HepG2 (cell line): ENCODE data around the gene SLC22A5. TPM values are rescaled to one million over a fixed set of nuclear protein-coding genes. Genes with fewer than 3 reads are reported as not detected.

Experiments used
- ATAC-seq: fragments of 200-7000 bp; cut with Tn5 transposase; 3 replicates; pipeline ENCODE4 v1.9.1; 2020; ENCODE audit warnings: mild to moderate bottlenecking, moderate library complexity
- BruUV-seq: library from RNA; stranded (reverse); fragments of 400-500 nt; replicated peaks from 2 replicates; lab custom pipeline; 2021; lab: Mats Ljungman, UMichigan
- CTCF ChIA-PET: fragments of 300-600 bp; formaldehyde crosslinking; extraction: SDS; loops from one replicate; lab custom pipeline; 2021; ENCODE audit warnings: low total read pairs, inconsistent platforms, low intra/inter-chr PET ratio; lab: Yijun Ruan, JAX
- POLR2A ChIA-PET: fragments of 350-600 bp; sonication (Branson Sonifier 250); formaldehyde crosslinking; loops from one replicate; lab custom pipeline; 2020; ENCODE audit warnings: antibody characterized with exemption, inconsistent platforms; lab: Yijun Ruan, JAX
- DNase-seq: peaks from one replicate; pipeline ENCODE4 v3.0.0-alpha.2; 2015; ENCODE audit warnings: low spot score
- FAIRE-seq: peaks from 3 replicates; lab custom pipeline; 2011; peaks lifted over from hg19 to GRCh38; lab: Jason Lieb, UNC
- H2AFZ ChIP-seq: one replicate; pipeline ENCODE4 v1.6.1; 2011; ENCODE audit warnings: low read length, inconsistent platforms
- H3K27ac ChIP-seq: fragments of 300-600 bp; 3 replicates; pipeline ENCODE4 v1.8.0; 2011; ENCODE audit warnings: mixed run types, mild to moderate bottlenecking, mixed read lengths, low read length, inconsistent platforms; ENCODE audit not compliant: insufficient read depth; ENCODE audit errors: extremely low read length
- H3K27me3 ChIP-seq, 2 experiments: fragments of 200-600 bp in 1 of 2; 2 replicates in 1 of 2; 3 replicates in 1 of 2; pipeline versions ENCODE4 v1.6.0 to v1.8.0; 2011; ENCODE audit warnings: low read length in 2 of 2, mild to moderate bottlenecking in 2 of 2, moderate library complexity in 2 of 2, inconsistent platforms in 1 of 2; ENCODE audit not compliant: insufficient read depth in 2 of 2, control insufficient read depth in 1 of 2
- H3K36me3 ChIP-seq, 2 experiments: fragments of 200-600 bp in 1 of 2; replicated peaks in 1 of 2; 2 replicates in 1 of 2; 3 replicates in 1 of 2; pipeline versions ENCODE4 v1.5.1 to v1.8.0; 2011; ENCODE audit warnings: low read length in 2 of 2, inconsistent platforms in 1 of 2; ENCODE audit not compliant: insufficient read depth in 2 of 2, control insufficient read depth in 1 of 2
- H3K4me1 ChIP-seq: 2 replicates; pipeline ENCODE4 v1.5.1; 2012; ENCODE audit warnings: low read length, inconsistent platforms; ENCODE audit not compliant: insufficient read depth
- H3K4me2 ChIP-seq: 2 replicates; pipeline ENCODE4 v1.6.0; 2011; ENCODE audit warnings: low read depth, low read length, inconsistent platforms
- H3K4me3 ChIP-seq, 3 experiments: fragments of 200-600 bp in 1 of 3; sonication (generic), shearing (Covaris generic) in 1 of 3; replicated peaks in 1 of 3; 2 replicates each; pipeline ENCODE4 v1.5.1; 2011 to 2016; ENCODE audit warnings: low read length in 3 of 3, inconsistent platforms in 2 of 3, low read depth in 2 of 3, mild to moderate bottlenecking in 2 of 3, control low read depth in 1 of 3, mixed read lengths in 1 of 3; ENCODE audit not compliant: insufficient read depth in 1 of 3
- H3K79me2 ChIP-seq: one replicate; pipeline ENCODE4 v1.6.1; 2011; ENCODE audit warnings: low read length, inconsistent platforms; ENCODE audit not compliant: insufficient read depth
- H3K9ac ChIP-seq: 2 replicates; pipeline ENCODE4 v1.6.0; 2011; ENCODE audit warnings: mild to moderate bottlenecking, low read depth, low read length, inconsistent platforms; ENCODE audit not compliant: insufficient read depth
- H3K9me3 ChIP-seq: 2 replicates; pipeline ENCODE4 v1.5.1; 2012; ENCODE audit warnings: mild to moderate bottlenecking, low read length
- H4K20me1 ChIP-seq: 2 replicates; pipeline ENCODE4 v1.6.0; 2011; ENCODE audit warnings: inconsistent platforms, mild to moderate bottlenecking, low read length, moderate library complexity; ENCODE audit not compliant: insufficient read depth
- EED ChIP-seq: sonication (generic); formaldehyde crosslinking; IDR thresholded peaks from 2 replicates; pipeline ENCODE4 v1.5.0; 2020; ENCODE audit warnings: mild to moderate bottlenecking, missing genetic modification reagents
- PITX1 ChIP-seq: sonication (generic); formaldehyde crosslinking; IDR thresholded peaks from 2 replicates; pipeline ENCODE4 v1.5.1; 2020; ENCODE audit warnings: mild to moderate bottlenecking, missing genetic modification reagents
- RARA ChIP-seq: IDR thresholded peaks from 2 replicates; pipeline ENCODE4 v1.6.1; 2016; ENCODE audit warnings: missing genetic modification reagents, missing compliant biosample characterization
- SRSF4 ChIP-seq: fragments of 200-400 bp; formaldehyde crosslinking; IDR thresholded peaks from one replicate; pipeline ENCODE4 v1.6.1; 2018; ENCODE audit warnings: mild to moderate bottlenecking, low read depth, low read length, moderate library complexity; ENCODE audit not compliant: poor library complexity, severe bottlenecking
- TBX2 ChIP-seq: sonication (generic); formaldehyde crosslinking; IDR thresholded peaks from 2 replicates; pipeline ENCODE4 v1.5.0; 2020; ENCODE audit warnings: missing genetic modification reagents, mild to moderate bottlenecking, borderline replicate concordance
- TRIM22 ChIP-seq: fragments of 450-650 bp; IDR thresholded peaks from 2 replicates; pipeline ENCODE4 v1.6.1; 2017
- ZBTB1 ChIP-seq: sonication (generic); formaldehyde crosslinking; IDR thresholded peaks from 2 replicates; pipeline ENCODE4 v1.4.0; 2020; ENCODE audit warnings: missing genetic modification reagents, borderline replicate concordance
- ZNF225 ChIP-seq: sonication (generic); formaldehyde crosslinking; IDR thresholded peaks from 2 replicates; pipeline ENCODE4 v1.4.0; 2020; ENCODE audit warnings: mild to moderate bottlenecking, missing genetic modification reagents
- ZNF362 ChIP-seq: sonication (generic); formaldehyde crosslinking; IDR thresholded peaks from 2 replicates; pipeline ENCODE4 v1.4.0; 2020; ENCODE audit warnings: missing genetic modification reagents, mild to moderate bottlenecking, borderline replicate concordance
- ZNF776 ChIP-seq: sonication (generic); formaldehyde crosslinking; IDR thresholded peaks from 2 replicates; pipeline ENCODE4 v1.4.0; 2020; ENCODE audit warnings: mild to moderate bottlenecking, missing genetic modification reagents
- ZSCAN9 ChIP-seq: IDR thresholded peaks from 2 replicates; pipeline ENCODE4 v1.6.1; 2016; ENCODE audit warnings: borderline replicate concordance
- WGBS: methylation state at CpG from one replicate; pipeline ENCODE4 v1.1.6; 2017; ENCODE audit warnings: low lambda C conversion rate; 5-methylcytosine and 5-hydroxymethylcytosine counted together
- in situ Hi-C: cut with HindIII; loops from 2 replicates; pipeline ENCODE4 v1.10.0; 2017; ENCODE audit warnings: low pct_unique_long_range_greater_than_20kb; ENCODE audit not compliant: extremely low pct_ligation_motif_present
- intact Hi-C: fragments of 100-400 bp; cut with micrococcal nuclease; formaldehyde crosslinking; loops from one replicate; pipeline ENCODE4 v1.10.0; 2022; ENCODE audit not compliant: unreplicated experiment
- polyA plus RNA-seq, 8 experiments: library from polyadenylated mRNA; depleted of rRNA in 3 of 8; stranded (reverse) in 7 of 8; unstranded in 1 of 8; fragments of >200 nt; fragmentation: Illumina TruSeq in 4 of 8; extraction: Trizol in 4 of 8; gene quantifications; 2 replicates each; pipeline versions ENCODE4 v1.2.1 to v1.2.3, GENCODE V29; 2011 to 2016; ENCODE audit warnings: low read depth in 4 of 8, missing spikeins in 1 of 8, mixed read lengths in 1 of 8; ENCODE audit not compliant: insufficient read depth in 1 of 8
- total RNA-seq, 5 experiments: library from RNA; depleted of rRNA; stranded (reverse); fragments of >200 nt; fragmentation: Illumina TruSeq; extraction: Trizol; gene quantifications; 2 replicates each; pipeline ENCODE4 v1.2.3, GENCODE V29; 2016; ENCODE audit warnings: low read depth in 1 of 5
- TF ChIP-seq, protein P1 (sequence below): sonication (generic); formaldehyde crosslinking; IDR thresholded peaks from 2 replicates; pipeline ENCODE4 v1.5.0; 2020; ENCODE audit warnings: missing genetic modification reagents, mild to moderate bottlenecking, borderline replicate concordance

SLC22A5 gene
- total and polyA plus RNA-seq, 2 of the 13 experiments (the other 11 are each of a cell fraction or from before 2014, with no cell fraction given): 7.1 to 15.1 TPM

DNA sequence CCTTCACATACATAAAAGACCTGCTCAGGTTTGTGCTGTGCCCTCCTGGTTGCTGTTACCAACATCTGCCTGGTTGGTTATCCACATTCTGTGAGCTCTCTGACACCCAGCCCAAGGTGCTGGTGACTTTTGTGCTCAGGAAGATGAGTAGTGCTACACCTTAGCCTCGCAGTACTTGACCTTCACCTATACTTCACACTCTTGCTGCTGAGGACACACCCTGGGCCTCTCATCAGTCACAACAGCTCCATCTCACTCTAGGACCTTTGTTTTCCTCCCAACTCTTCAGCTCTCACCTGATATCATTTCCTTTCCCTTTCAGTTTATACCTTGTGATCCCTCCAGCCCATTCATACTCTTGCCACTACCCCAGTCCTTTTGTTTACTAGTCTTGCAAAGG is 10.7 kb upstream of the SLC22A5 start:
- BruUV-seq: no TSS peak
- in situ Hi-C loops: no loop called here
- no peak overlapping the region for H3K9ac ChIP-seq
- WGBS: 100% methylated on average over 1 of the region's 1 CpG
- ChIA-PET CTCF (no interaction called here), POLR2A (no interaction called here)
- H4K20me1 ChIP-seq: no peaks in the 10 kb centered on the region
- DNase-seq (no peak), ATAC-seq (no peak), FAIRE-seq (no peak)
- intact Hi-C loops: no loop called here
- peaks cover 2% of the 10 kb centered on the region; the same call in 1 of the 2 replicates for H3K4me1 ChIP-seq
- H3K27ac ChIP-seq: no peak overlapping the region
- H3K79me2 ChIP-seq: no peaks in the 10 kb centered on the region
- H3K27me3 ChIP-seq: no peaks in the 10 kb centered on the region
- no peaks in the 10 kb centered on the region for H3K36me3 ChIP-seq
- no peak overlapping the region for H2AFZ ChIP-seq
- no peak overlapping the region for H3K4me3 ChIP-seq
- H3K4me2 ChIP-seq: no peak overlapping the region
- TF ChIP-seq ZNF776: no peak
- TF ChIP-seq PITX1 (CRISPR knock-in tag): no peak
- TF ChIP-seq ZSCAN9 (CRISPR knock-in tag): no peak
- no peak for TF ChIP-seq RARA (CRISPR knock-in tag)
- no peak for TF ChIP-seq EED (CRISPR knock-in tag)
- no peak for TF ChIP-seq TBX2 (CRISPR knock-in tag)
- no peak for TF ChIP-seq ZBTB1
- TF ChIP-seq, protein P1, sequence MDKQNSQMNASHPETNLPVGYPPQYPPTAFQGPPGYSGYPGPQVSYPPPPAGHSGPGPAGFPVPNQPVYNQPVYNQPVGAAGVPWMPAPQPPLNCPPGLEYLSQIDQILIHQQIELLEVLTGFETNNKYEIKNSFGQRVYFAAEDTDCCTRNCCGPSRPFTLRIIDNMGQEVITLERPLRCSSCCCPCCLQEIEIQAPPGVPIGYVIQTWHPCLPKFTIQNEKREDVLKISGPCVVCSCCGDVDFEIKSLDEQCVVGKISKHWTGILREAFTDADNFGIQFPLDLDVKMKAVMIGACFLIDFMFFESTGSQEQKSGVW (CRISPR knock-in tag): no peak
- no peak for TF ChIP-seq SRSF4
- no peak for TF ChIP-seq ZNF225 (CRISPR knock-in tag)
- TF ChIP-seq ZNF362 (CRISPR knock-in tag): no peak
- no peak for TF ChIP-seq TRIM22
- no peaks in the 10 kb centered on the region for H3K9me3 ChIP-seq
